ENCODE results near the gene S100A5. TPM values are rescaled to one million over a fixed set of nuclear protein-coding genes. Genes with fewer than 3 reads are reported as not detected.

S100A5 gene
- total and polyA plus RNA-seq, 2 of the 8 experiments (the other 6 are each of a cell fraction or from before 2014, with no cell fraction given): not detected

DNA sequence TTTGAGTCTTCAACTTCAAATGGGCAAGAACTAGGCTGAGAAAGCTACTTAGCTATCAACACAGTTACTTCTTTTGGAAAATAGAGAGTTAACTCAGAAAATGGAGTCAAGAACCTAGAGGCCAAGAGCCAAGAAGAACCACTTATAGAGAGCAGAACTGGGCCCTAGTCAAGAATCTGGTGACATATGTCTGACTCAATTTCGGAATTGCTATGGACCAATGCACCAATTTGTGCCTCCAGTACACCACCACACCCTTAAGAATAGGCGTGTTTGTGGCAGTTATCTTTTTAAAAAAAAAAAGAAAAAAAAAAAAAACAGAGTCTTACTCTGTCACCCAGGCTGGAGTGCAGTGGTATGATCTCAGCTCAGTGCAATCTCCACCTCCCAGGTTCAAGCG is 17.1 kb upstream of the S100A5 start:
- no peaks in the 10 kb centered on the region; a peak in 1 of 7 replicates for H3K4me1 ChIP-seq (replicated peaks in 1 of 4; ENCODE audit: control insufficient read depth in 3 of 4, insufficient read depth in 4 of 4, low read length in 3 of 4)
- H2BK12ac ChIP-seq (ENCODE audit: low read depth, low read length): no peak overlapping the region
- H3K4me3 ChIP-seq (ENCODE audit: extremely low read depth in 1 of 4, insufficient read depth in 2 of 4, low read depth in 3 of 4, low read length in 4 of 4): no peak overlapping the region
- no peaks in the 10 kb centered on the region for H3K23me2 ChIP-seq (ENCODE audit: low read depth, low read length)
- H2AK5ac ChIP-seq (ENCODE audit: low read depth, low read length): no peak overlapping the region
- CTCF ChIA-PET (ENCODE audit: partially characterized antibody): interaction anchor here (0.6 to 2.8 kb wide), 6 partner anchors 10 to 203 kb away, joined by 3 to 20 read pairs (median 8); partner anchors contain the start of genes S100A13 and S100A4
- H3K56ac ChIP-seq (replicated peaks; ENCODE audit: insufficient read length, low read depth, low read length): no peak overlapping the region
- no peak overlapping the region for H2BK120ac ChIP-seq (replicated peaks; ENCODE audit: low read depth, low read length)
- no peak overlapping the region for H4K5ac ChIP-seq (ENCODE audit: insufficient read length, low read depth, low read length)
- POLR2A ChIA-PET (ENCODE audit: partially characterized antibody): interaction anchor here (0.6 to 1.5 kb wide), 2 partner anchors 8 to 65 kb away, joined by 3 to 6 read pairs; no protein-coding TSS in a partner anchor
- H2BK15ac ChIP-seq (ENCODE audit: low read length): no peak overlapping the region
- WGBS, 2 experiments (ENCODE audit: extremely low coverage in 1 of 2, insufficient coverage in 1 of 2, insufficient read length in 1 of 2, insufficient replicate concordance in 2 of 2, low coverage in 1 of 2, low lambda C conversion rate in 2 of 2, missing lambda C conversion rate in 1 of 2): 92% methylated on average over 3 of the region's 3 CpGs; no CpG with 5 or more reads in 1 of the 2 experiments
- H3K4ac ChIP-seq (replicated peaks; ENCODE audit: insufficient read length, low read depth, low read length): no peak overlapping the region
- no peak overlapping the region for H3K9ac ChIP-seq (replicated peaks in 1 of 4; ENCODE audit: extremely low read depth in 1 of 4, low read depth in 3 of 4, low read length in 3 of 4)
- H2AFZ ChIP-seq (ENCODE audit: low read length): no peak overlapping the region
- FAIRE-seq (no peak), DNase-seq (ENCODE audit: low read depth in 1 of 2, low spot score in 2 of 2) (no peak)
- H3K4me2 ChIP-seq (ENCODE audit: insufficient read depth in 1 of 2, low read depth in 2 of 2, low read length in 2 of 2): no peak overlapping the region
- no peaks in the 10 kb centered on the region; a peak in 2 of 7 replicates for H3K27me3 ChIP-seq (replicated peaks in 1 of 4; ENCODE audit: control insufficient read depth in 3 of 4, extremely low read depth in 1 of 4, insufficient read depth in 3 of 4, low read length in 3 of 4)
- no peaks in the 10 kb centered on the region for H4K20me1 ChIP-seq (replicated peaks in 1 of 2; ENCODE audit: control insufficient read depth in 1 of 2, insufficient read depth in 2 of 2, low read length in 2 of 2)
- H4K91ac ChIP-seq (replicated peaks; ENCODE audit: insufficient read length, low read length): no peak overlapping the region
- H2BK20ac ChIP-seq (ENCODE audit: low read length): no peak overlapping the region
- H3K79me1 ChIP-seq (ENCODE audit: low read depth, low read length): no peaks in the 10 kb centered on the region
- no peak overlapping the region for H3K23ac ChIP-seq (ENCODE audit: insufficient read length)
- no peaks in the 10 kb centered on the region for H3K9me3 ChIP-seq (ENCODE audit: insufficient read depth in 2 of 2, low read depth in 1 of 2, low read length in 1 of 2)
- H3K36me3 ChIP-seq (ENCODE audit: control insufficient read depth in 2 of 4, insufficient read depth in 4 of 4, low read length in 3 of 4): no peaks in the 10 kb centered on the region
- H3K79me2 ChIP-seq (ENCODE audit: control insufficient read depth in 1 of 2, insufficient read depth in 2 of 2, low read length in 2 of 2): no peaks in the 10 kb centered on the region
- H3K27ac ChIP-seq (ENCODE audit: low read depth, low read length): no peak overlapping the region
- H3K14ac ChIP-seq (ENCODE audit: insufficient read length): no peak overlapping the region
- no peak overlapping the region for H3K18ac ChIP-seq (ENCODE audit: extremely low read depth, low read length)
- H2BK5ac ChIP-seq (ENCODE audit: low read depth, low read length): no peak overlapping the region
- no peak overlapping the region for H4K8ac ChIP-seq (ENCODE audit: extremely low read depth, insufficient read depth, low read length)
- TF ChIP-seq SIRT6 (IDR thresholded peaks at IDR 0.05; ENCODE audit: low read length): no peak
- no peak for TF ChIP-seq POLR2A (IDR thresholded peaks at IDR 0.05; ENCODE audit: control extremely low read depth in 1 of 2, low read depth in 2 of 2, low read length in 2 of 2)
- no peak for TF ChIP-seq SAP30 (IDR thresholded peaks at IDR 0.05; ENCODE audit: insufficient read depth, insufficient replicate concordance, low read length)
- TF ChIP-seq NANOG (IDR thresholded peaks at IDR 0.05; ENCODE audit: insufficient read depth, low read depth, low read length, poor library complexity, severe bottlenecking): no peak
- TF ChIP-seq TAF1 (IDR thresholded peaks at IDR 0.05; ENCODE audit: low read depth, low read length): no peak
- no peak for TF ChIP-seq SUZ12 (IDR thresholded peaks at IDR 0.05; ENCODE audit: low read length)

Data from H1 (cell line).